ENCODE results near the gene CFAP97. TPM values are rescaled to one million over a fixed set of nuclear protein-coding genes. Genes with fewer than 3 reads are reported as not detected.

CFAP97 gene
- total and polyA plus RNA-seq, 2 donors (not counting 1 experiment from before 2014, with no cell fraction given), result 11.3 to 32.0 TPM

- Mint-ChIP-seq H3K27me3 (no peaks in the 10 kb centered on the region), H3K27ac (no peak overlapping the region), H3K9me3 (ENCODE audit: insufficient read depth) (no peaks in the 10 kb centered on the region), H3K4me1 (peaks cover 20% of the 10 kb centered on the region), H3K4me3 (no peak overlapping the region)
- no peaks in the 10 kb centered on the region for H4K20me1 ChIP-seq (ENCODE audit: control insufficient read depth, insufficient read depth, low read length, poor library complexity, severe bottlenecking)
- ChIA-PET CTCF (interaction anchor here (1.1 to 1.4 kb wide), 2 partner anchors 16 to 18 kb away, joined by 3 read pairs; no protein-coding TSS in a partner anchor), POLR2A (no interaction called here)
- H3K4me3 ChIP-seq (ENCODE audit: control extremely low read depth in 1 of 5, extremely low read depth in 1 of 5, insufficient read depth in 1 of 5, low read depth in 2 of 5, low read length in 4 of 5), result no peak overlapping the region
- intact Hi-C loops (cut with micrococcal nuclease), result no loop called here
- H3K27ac ChIP-seq (ENCODE audit: low read length in 2 of 2), result no peak overlapping the region
- no peak overlapping the region for H3K4me2 ChIP-seq (replicated peaks; ENCODE audit: low read depth, low read length, poor library complexity, severe bottlenecking)
- ATAC-seq (ENCODE audit: low read depth) (no peak), DNase-seq (no peak)
- H3K4me1 ChIP-seq (ENCODE audit: control insufficient read depth in 2 of 2, insufficient read depth in 2 of 2, low read length in 2 of 2), result peaks cover 10 to 11% of the 10 kb centered on the region in 2 donors
- no peak for TF ChIP-seq EZH2 (IDR thresholded peaks at IDR 0.05; ENCODE audit: borderline replicate concordance, insufficient read depth, low read depth, low read length, poor library complexity, severe bottlenecking)
- TF ChIP-seq CTCF (IDR thresholded peaks at IDR 0.05), result no peak
- no peak overlapping the region for H3K9ac ChIP-seq (ENCODE audit: low read length)
- no peaks in the 10 kb centered on the region for H3K27me3 ChIP-seq (replicated peaks in 1 of 4; ENCODE audit: control extremely low read depth in 1 of 4, control insufficient read depth in 3 of 4, insufficient read depth in 4 of 4, low read length in 3 of 4)
- no peaks in the 10 kb centered on the region for H3K9me3 ChIP-seq (ENCODE audit: control extremely low read depth in 1 of 3, control insufficient read depth in 2 of 3, insufficient read depth in 1 of 3, low read length in 2 of 3)
- peaks cover 5% of the 10 kb centered on the region for H3K79me2 ChIP-seq (ENCODE audit: control insufficient read depth, insufficient read depth, low read length)
- 100% methylated on average over 5 of the region's 9 CpGs for WGBS (ENCODE audit: insufficient coverage)
- peaks cover 1 to 34% of the 10 kb centered on the region in 2 experiments for H3K36me3 ChIP-seq (replicated peaks in 1 of 2; ENCODE audit: control extremely low read depth in 1 of 2, control insufficient read depth in 1 of 2, extremely low read depth in 1 of 2, insufficient read depth in 2 of 2, low read length in 1 of 2)
- H2AFZ ChIP-seq (ENCODE audit: insufficient read depth, low read depth, low read length, poor library complexity, severe bottlenecking), result no peak overlapping the region
Measured at GRCh38 chr4:185167234-185167633, 36.6 kb downstream of the CFAP97 start.

GRCh38 chr4:185165605-185166063 lies 38.2 kb downstream of the CFAP97 start:
- ATAC-seq (ENCODE audit: low read depth) (no peak), DNase-seq (no peak)
- TF ChIP-seq EZH2 (IDR thresholded peaks at IDR 0.05; ENCODE audit: borderline replicate concordance, insufficient read depth, low read depth, low read length, poor library complexity, severe bottlenecking) (no peak), CTCF (IDR thresholded peaks at IDR 0.05) (no peak)
- Mint-ChIP-seq H3K9me3 (ENCODE audit: insufficient read depth) (no peaks in the 10 kb centered on the region), H3K4me3 (no peak overlapping the region), H3K27me3 (no peaks in the 10 kb centered on the region), H3K27ac (no peak overlapping the region), H3K4me1 (peaks cover 10% of the 10 kb centered on the region)
- no peaks in the 10 kb centered on the region for H3K27me3 ChIP-seq (replicated peaks in 1 of 4; ENCODE audit: control extremely low read depth in 1 of 4, control insufficient read depth in 3 of 4, insufficient read depth in 4 of 4, low read length in 3 of 4)
- H3K9me3 ChIP-seq (ENCODE audit: control extremely low read depth in 1 of 3, control insufficient read depth in 2 of 3, insufficient read depth in 1 of 3, low read length in 2 of 3), result no peaks in the 10 kb centered on the region
- intact Hi-C loops (cut with micrococcal nuclease), result no loop called here
- WGBS (ENCODE audit: insufficient coverage), result no CpG with 5 or more reads among the region's 2 CpGs
- peaks cover 5% of the 10 kb centered on the region for H3K79me2 ChIP-seq (ENCODE audit: control insufficient read depth, insufficient read depth, low read length)
- H3K4me2 ChIP-seq (replicated peaks; ENCODE audit: low read depth, low read length, poor library complexity, severe bottlenecking), result no peak overlapping the region
- ChIA-PET POLR2A (no interaction called here), CTCF (interaction anchor here (1.4 kb wide), 1 partner anchor 18 kb away, joined by 3 read pairs; no protein-coding TSS in a partner anchor)
- H3K4me3 ChIP-seq (ENCODE audit: control extremely low read depth in 1 of 5, extremely low read depth in 1 of 5, insufficient read depth in 1 of 5, low read depth in 2 of 5, low read length in 4 of 5), result no peak overlapping the region
- H4K20me1 ChIP-seq (ENCODE audit: control insufficient read depth, insufficient read depth, low read length, poor library complexity, severe bottlenecking), result no peaks in the 10 kb centered on the region
- H2AFZ ChIP-seq (ENCODE audit: insufficient read depth, low read depth, low read length, poor library complexity, severe bottlenecking), result no peak overlapping the region
- H3K36me3 ChIP-seq (replicated peaks in 1 of 2; ENCODE audit: control extremely low read depth in 1 of 2, control insufficient read depth in 1 of 2, extremely low read depth in 1 of 2, insufficient read depth in 2 of 2, low read length in 1 of 2), result peaks cover 0 to 47% of the 10 kb centered on the region in 2 experiments
- no peak overlapping the region for H3K27ac ChIP-seq (ENCODE audit: low read length in 2 of 2)
- no peak overlapping the region for H3K9ac ChIP-seq (ENCODE audit: low read length)
- no peaks in the 10 kb centered on the region for H3K4me1 ChIP-seq (ENCODE audit: control insufficient read depth in 2 of 2, insufficient read depth in 2 of 2, low read length in 2 of 2)
